H9 (cell line): ENCODE measurements around the gene CEP164. TPM values are rescaled to one million over a fixed set of nuclear protein-coding genes. Genes with fewer than 3 reads are reported as not detected.

Source experiments
- DNase-seq: peaks from one replicate; pipeline ENCODE4 v3.0.0-alpha.2; 2017
- H2AFZ ChIP-seq: one replicate; pipeline ENCODE4 v1.6.1; 2013; ENCODE audit warnings: mild to moderate bottlenecking, low read length, control low read depth, moderate library complexity
- H2AK5ac ChIP-seq: 2 replicates; pipeline ENCODE4 v1.6.1; 2013; ENCODE audit warnings: low read length, control low read depth, mixed read lengths; ENCODE audit not compliant: insufficient read length
- H2BK120ac ChIP-seq: one replicate; pipeline ENCODE4 v1.6.1; 2013; ENCODE audit warnings: low read depth, mild to moderate bottlenecking, low read length, control low read depth, inconsistent platforms; ENCODE audit not compliant: poor library complexity, severe bottlenecking
- H2BK12ac ChIP-seq: 2 replicates; pipeline ENCODE4 v1.6.1; 2013; ENCODE audit warnings: low read length, control low read depth, mixed read lengths, low read depth; ENCODE audit not compliant: insufficient read length
- H2BK15ac ChIP-seq: 2 replicates; pipeline ENCODE4 v1.6.1; 2013; ENCODE audit warnings: low read depth, low read length, control low read depth
- H2BK20ac ChIP-seq: one replicate; pipeline ENCODE4 v1.6.1; 2013; ENCODE audit warnings: low read depth, mild to moderate bottlenecking, low read length, control low read depth, inconsistent platforms; ENCODE audit not compliant: poor library complexity, severe bottlenecking
- H2BK5ac ChIP-seq: 2 replicates; pipeline ENCODE4 v1.6.1; 2013; ENCODE audit warnings: low read length, control low read depth, mixed read lengths; ENCODE audit not compliant: insufficient read length
- H3K14ac ChIP-seq: 2 replicates; pipeline ENCODE4 v1.6.1; 2013; ENCODE audit warnings: low read length, control low read depth; ENCODE audit not compliant: insufficient read depth
- H3K18ac ChIP-seq: 2 replicates; pipeline ENCODE4 v1.6.1; 2013; ENCODE audit warnings: low read depth, mild to moderate bottlenecking, mixed read lengths, low read length, control low read depth; ENCODE audit not compliant: insufficient read length
- H3K23ac ChIP-seq: 2 replicates; pipeline ENCODE4 v1.6.1; 2013; ENCODE audit warnings: low read length, control low read depth, mixed read lengths, low read depth; ENCODE audit not compliant: insufficient read length
- H3K23me2 ChIP-seq: 2 replicates; pipeline ENCODE4 v1.6.1; 2013; ENCODE audit warnings: low read depth, mild to moderate bottlenecking, mixed read lengths, low read length, control low read depth; ENCODE audit not compliant: insufficient read length, poor library complexity, severe bottlenecking
- H3K27ac ChIP-seq: 2 replicates; pipeline ENCODE4 v1.5.1; 2013; ENCODE audit warnings: low read length, control low read depth, mixed read lengths, low read depth; ENCODE audit not compliant: insufficient read length
- H3K27me3 ChIP-seq: 2 replicates; pipeline ENCODE4 v1.6.1; 2013; ENCODE audit warnings: low read length, control low read depth, inconsistent platforms; ENCODE audit not compliant: insufficient read depth
- H3K4ac ChIP-seq: 2 replicates; pipeline ENCODE4 v1.6.1; 2013; ENCODE audit warnings: low read depth, mild to moderate bottlenecking, control low read depth, inconsistent platforms, low read length, moderate library complexity
- H3K4me1 ChIP-seq: 2 replicates; pipeline ENCODE4 v1.6.1; 2013; ENCODE audit warnings: low read length, control low read depth, inconsistent platforms; ENCODE audit not compliant: insufficient read depth
- H3K4me2 ChIP-seq: 2 replicates; pipeline ENCODE4 v1.6.1; 2013; ENCODE audit warnings: low read length, control low read depth, mixed read lengths; ENCODE audit not compliant: insufficient read length, insufficient read depth
- H3K56ac ChIP-seq: 2 replicates; pipeline ENCODE4 v1.6.1; 2013; ENCODE audit warnings: low read depth, mild to moderate bottlenecking, mixed read lengths, low read length, control low read depth; ENCODE audit not compliant: insufficient read length
- H3K79me1 ChIP-seq: 2 replicates; pipeline ENCODE4 v1.6.1; 2013; ENCODE audit warnings: low read depth, mild to moderate bottlenecking, moderate library complexity, low read length, control low read depth, inconsistent platforms; ENCODE audit not compliant: insufficient read depth, poor library complexity, severe bottlenecking
- H3K79me2 ChIP-seq: 2 replicates; pipeline ENCODE4 v1.6.1; 2013; ENCODE audit warnings: low read length, control low read depth, inconsistent platforms; ENCODE audit not compliant: insufficient read depth
- H3K9ac ChIP-seq: 2 replicates; pipeline ENCODE4 v1.6.1; 2013; ENCODE audit warnings: low read length, control low read depth, mixed read lengths; ENCODE audit not compliant: insufficient read length; ENCODE audit errors: extremely low read depth
- H3K9me3 ChIP-seq: one replicate; pipeline ENCODE4 v1.6.1; 2013; ENCODE audit warnings: low read depth, low read length, inconsistent platforms; ENCODE audit not compliant: control insufficient read depth
- H3T11ph ChIP-seq: one replicate; pipeline ENCODE4 v1.6.1; 2013; ENCODE audit warnings: mild to moderate bottlenecking, low read length, control low read depth, inconsistent platforms
- H4K20me1 ChIP-seq: one replicate; pipeline ENCODE4 v1.6.1; 2013; ENCODE audit not compliant: control insufficient read depth, insufficient read length, insufficient read depth
- H4K5ac ChIP-seq: 2 replicates; pipeline ENCODE4 v1.6.1; 2013; ENCODE audit warnings: low read depth, mild to moderate bottlenecking, mixed read lengths, low read length, control low read depth; ENCODE audit not compliant: insufficient read length
- H4K8ac ChIP-seq: replicated peaks from 2 replicates; pipeline ENCODE4 v1.6.1; 2013; ENCODE audit warnings: low read length, control low read depth, mixed read lengths, low read depth; ENCODE audit not compliant: insufficient read length
- H4K91ac ChIP-seq: 2 replicates; pipeline ENCODE4 v1.6.1; 2013; ENCODE audit warnings: low read depth, mild to moderate bottlenecking, moderate library complexity, mixed read lengths, low read length, control low read depth; ENCODE audit not compliant: insufficient read length
- H3K27ac Mint-ChIP-seq, 3 experiments: 2 replicates in 2 of 3; 3 replicates in 1 of 3; pipeline ENCODE4 v1.8.0; 2020 to 2021; ENCODE audit warnings: mixed read lengths in 3 of 3, mild to moderate bottlenecking in 1 of 3, moderate library complexity in 1 of 3
- H3K27me3 Mint-ChIP-seq: 2 replicates; pipeline ENCODE4 v1.8.0; 2021; ENCODE audit warnings: low read depth, mild to moderate bottlenecking, moderate library complexity, mixed read lengths
- H3K36me3 Mint-ChIP-seq, 3 experiments: 2 replicates in 2 of 3; 3 replicates in 1 of 3; pipeline ENCODE4 v1.8.0; 2020 to 2021; ENCODE audit warnings: low read depth in 3 of 3, mixed read lengths in 3 of 3; ENCODE audit not compliant: insufficient read depth in 1 of 3
- H3K4me1 Mint-ChIP-seq, 2 experiments: 2 replicates each; pipeline ENCODE4 v1.8.0; 2020; ENCODE audit warnings: mixed read lengths in 2 of 2
- H3K4me3 Mint-ChIP-seq, 2 experiments: 2 replicates in 1 of 2; 3 replicates in 1 of 2; pipeline ENCODE4 v1.8.0; 2020 to 2021; ENCODE audit warnings: mild to moderate bottlenecking in 2 of 2, mixed read lengths in 2 of 2, moderate library complexity in 1 of 2
- H3K9me3 Mint-ChIP-seq, 2 experiments: 2 replicates in 1 of 2; 3 replicates in 1 of 2; pipeline ENCODE4 v1.8.0; 2020; ENCODE audit warnings: mild to moderate bottlenecking in 2 of 2, mixed read lengths in 2 of 2, moderate library complexity in 1 of 2
- WGBS: extraction: QIAGEN DNeasy Blood & Tissue Kit; methylation state at CpG from one replicate; pipeline ENCODE4 v1.1.7; 2013; ENCODE audit warnings: missing lambda C conversion rate, low lambda C conversion rate, mixed read lengths; ENCODE audit not compliant: insufficient read length; ENCODE audit errors: extremely low coverage; 5-methylcytosine and 5-hydroxymethylcytosine counted together
- total RNA-seq: library from RNA; stranded (reverse); gene quantifications from 2 replicates; pipeline ENCODE4 v1.2.1, GENCODE V29; 2021
- TF ChIP-seq, protein P1 (sequence below): fragments of 200-600 bp; sonication (generic); conservative IDR thresholded peaks from 3 replicates; pipeline ENCODE4 v1.8.0; 2021; ENCODE audit warnings: antibody characterized with exemption, mild to moderate bottlenecking

The CEP164 gene
- total RNA-seq, 1 experiment from 2014 or later, result 24.9 TPM

DNA sequence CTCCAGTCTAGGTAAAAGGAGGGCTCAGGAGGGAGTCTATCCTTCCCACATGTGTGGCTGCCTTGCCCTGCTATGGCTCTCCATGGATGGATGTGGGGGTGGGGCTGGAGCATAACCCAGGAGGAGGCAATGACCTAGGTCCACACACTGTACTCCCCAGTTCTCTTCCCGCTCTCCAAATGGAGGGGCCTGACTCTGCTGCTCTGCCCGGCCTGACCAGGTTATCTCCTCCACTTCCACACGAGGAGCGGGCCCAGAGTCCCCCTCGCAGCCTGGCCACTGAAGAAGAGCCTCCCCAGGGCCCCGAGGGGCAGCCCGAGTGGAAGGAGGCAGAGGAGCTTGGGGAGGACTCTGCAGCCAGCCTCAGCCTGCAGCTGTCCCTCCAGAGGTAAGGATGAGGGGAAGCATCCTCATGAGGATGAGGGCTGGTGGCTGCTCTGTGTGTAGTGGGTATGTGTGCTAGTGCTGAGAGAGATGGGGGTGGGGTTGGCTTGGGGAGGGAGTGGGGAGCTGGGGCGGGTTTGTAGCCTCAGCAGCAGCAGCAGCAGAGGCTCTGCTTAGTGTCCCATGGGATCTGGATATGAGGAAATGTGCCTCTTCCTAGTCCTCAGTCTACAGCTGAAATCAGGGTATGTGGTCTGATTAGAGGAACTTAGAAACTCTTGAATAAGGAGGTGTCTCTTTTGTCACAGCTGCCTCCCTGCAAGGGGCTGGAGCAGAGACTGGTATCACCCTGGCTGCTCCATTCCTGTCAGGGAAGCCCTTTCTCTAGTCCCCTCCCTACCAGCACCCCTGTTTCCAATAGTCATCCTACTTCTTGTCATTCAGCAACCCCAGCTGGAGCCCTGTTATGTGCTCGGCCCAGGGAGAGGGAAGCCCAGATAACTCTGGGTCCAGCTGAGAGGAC lies 54.1 kb downstream of the CEP164 start:
- Histone ChIP-seq H3K27me3 (no peaks in the 10 kb centered on the region), H3K14ac (no peak overlapping the region), H2BK20ac (no peak overlapping the region), H3K18ac (no peak overlapping the region), H4K91ac (no peak overlapping the region), H2BK120ac (no peak overlapping the region), H3T11ph (no peak overlapping the region), H4K5ac (no peak overlapping the region), H3K9me3 (no peaks in the 10 kb centered on the region), H3K9ac (no peak overlapping the region), H4K20me1 (peaks cover 2% of the 10 kb centered on the region), H3K4me1 (no peaks in the 10 kb centered on the region; the same call in 1 of the 2 replicates), H2AFZ (no peak overlapping the region), H2BK15ac (no peak overlapping the region), H3K79me1 (no peaks in the 10 kb centered on the region), H2BK5ac (no peak overlapping the region), H3K23me2 (no peaks in the 10 kb centered on the region), H3K23ac (no peak overlapping the region), H3K4me2 (no peak overlapping the region), H3K79me2 (no peaks in the 10 kb centered on the region), H4K8ac (no peak overlapping the region), H3K27ac (no peak overlapping the region), H2BK12ac (no peak overlapping the region), H3K4ac (no peak overlapping the region), H3K56ac (no peak overlapping the region), H2AK5ac (no peak overlapping the region)
- DNase-seq, result no peak
- Mint-ChIP-seq H3K27ac (peak overlapping the region in 1 of 3 experiments; percentile 30; a peak in 2 of 7 replicates), H3K9me3 (no peaks in the 10 kb centered on the region), H3K27me3 (no peaks in the 10 kb centered on the region), H3K4me3 (no peak overlapping the region), H3K36me3 (peaks cover 7 to 15% (median 7%) of the 10 kb centered on the region in 3 experiments; a peak in 6 of 7 replicates), H3K4me1 (peaks cover 11 to 14% of the 10 kb centered on the region in 2 experiments)
- TF ChIP-seq, protein P1, sequence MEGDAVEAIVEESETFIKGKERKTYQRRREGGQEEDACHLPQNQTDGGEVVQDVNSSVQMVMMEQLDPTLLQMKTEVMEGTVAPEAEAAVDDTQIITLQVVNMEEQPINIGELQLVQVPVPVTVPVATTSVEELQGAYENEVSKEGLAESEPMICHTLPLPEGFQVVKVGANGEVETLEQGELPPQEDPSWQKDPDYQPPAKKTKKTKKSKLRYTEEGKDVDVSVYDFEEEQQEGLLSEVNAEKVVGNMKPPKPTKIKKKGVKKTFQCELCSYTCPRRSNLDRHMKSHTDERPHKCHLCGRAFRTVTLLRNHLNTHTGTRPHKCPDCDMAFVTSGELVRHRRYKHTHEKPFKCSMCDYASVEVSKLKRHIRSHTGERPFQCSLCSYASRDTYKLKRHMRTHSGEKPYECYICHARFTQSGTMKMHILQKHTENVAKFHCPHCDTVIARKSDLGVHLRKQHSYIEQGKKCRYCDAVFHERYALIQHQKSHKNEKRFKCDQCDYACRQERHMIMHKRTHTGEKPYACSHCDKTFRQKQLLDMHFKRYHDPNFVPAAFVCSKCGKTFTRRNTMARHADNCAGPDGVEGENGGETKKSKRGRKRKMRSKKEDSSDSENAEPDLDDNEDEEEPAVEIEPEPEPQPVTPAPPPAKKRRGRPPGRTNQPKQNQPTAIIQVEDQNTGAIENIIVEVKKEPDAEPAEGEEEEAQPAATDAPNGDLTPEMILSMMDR, result no peak
- no CpG with 5 or more reads among the region's 9 CpGs for WGBS
